AG04450 (cell line): ENCODE data around the gene CCDC134. TPM values are rescaled to one million over a fixed set of nuclear protein-coding genes. Genes with fewer than 3 reads are reported as not detected.

ENCODE experiments used
- CTCF ChIA-PET: fragments of 300-600, 350-600 bp; formaldehyde crosslinking; extraction: SDS; loops from one replicate; lab custom pipeline; 2022; ENCODE audit warnings: antibody characterized with exemption, inconsistent platforms; lab: Charles Lee
- POLR2A ChIA-PET: fragments of 350-600 bp; formaldehyde crosslinking; extraction: SDS; loops from one replicate; lab custom pipeline; 2021; ENCODE audit warnings: antibody characterized with exemption, inconsistent platforms; lab: Yijun Ruan, JAX
- DNase-seq: peaks from one replicate; pipeline ENCODE4 v3.0.0-alpha.2; 2011; ENCODE audit warnings: low read depth, low spot score
- H3K27ac ChIP-seq: one replicate; pipeline ENCODE4 v1.5.1; 2012; ENCODE audit warnings: low read depth, low read length, control low read depth
- H3K27me3 ChIP-seq: one replicate; pipeline ENCODE4 v1.6.0; 2012; ENCODE audit warnings: low read length; ENCODE audit not compliant: control insufficient read depth, insufficient read depth
- H3K4me3 ChIP-seq: 2 replicates; pipeline ENCODE4 v1.5.1; 2011; ENCODE audit warnings: mild to moderate bottlenecking, low read depth, low read length, control low read depth
- H3K9me3 ChIP-seq: 2 replicates; pipeline ENCODE4 v1.5.1; 2012; ENCODE audit warnings: low read length; ENCODE audit not compliant: control insufficient read depth, insufficient read depth
- CTCF ChIP-seq: IDR thresholded peaks from 2 replicates; pipeline ENCODE4 v1.5.1; 2011; ENCODE audit warnings: low read depth, low read length, control low read depth, inconsistent platforms
- polyA plus RNA-seq: library from polyadenylated mRNA; depleted of rRNA; stranded (reverse); fragments of >200 nt; gene quantifications from 2 replicates; pipeline ENCODE4 v1.2.3, GENCODE V29; 2011

Gene CCDC134
- polyA plus RNA-seq, 1 experiment: 2.6 TPM

DNA sequence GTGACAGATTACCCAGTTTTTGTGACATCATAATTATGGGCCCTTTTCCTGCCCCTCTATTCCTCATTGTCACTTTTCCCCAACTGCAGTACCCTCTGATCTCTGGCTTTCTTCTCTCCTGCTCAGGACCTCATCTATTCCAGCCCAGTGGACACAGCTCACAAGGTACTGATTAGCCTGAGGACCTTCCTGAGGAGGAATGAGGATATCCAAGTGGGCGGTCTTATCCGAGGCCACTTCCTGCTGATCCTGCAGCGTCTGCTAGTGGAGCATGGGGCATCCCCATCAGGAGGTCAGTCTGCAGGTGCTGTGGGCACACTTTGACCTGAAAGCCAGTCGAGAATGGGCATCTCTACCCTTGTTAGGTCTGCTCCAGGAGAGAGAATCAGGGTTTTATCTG is 24.5 kb upstream of the CCDC134 start:
- H3K4me3 ChIP-seq: no peak overlapping the region
- DNase-seq: no peak
- H3K27ac ChIP-seq: no peak overlapping the region
- no peak for TF ChIP-seq CTCF
- CTCF ChIA-PET: interaction anchor here (2.5 kb wide), 1 partner anchor 79 kb away, joined by 8 read pairs; no protein-coding TSS in a partner anchor
- peaks cover 11% of the 10 kb centered on the region for H3K27me3 ChIP-seq
- POLR2A ChIA-PET: no interaction called here
- no peaks in the 10 kb centered on the region for H3K9me3 ChIP-seq

DNA sequence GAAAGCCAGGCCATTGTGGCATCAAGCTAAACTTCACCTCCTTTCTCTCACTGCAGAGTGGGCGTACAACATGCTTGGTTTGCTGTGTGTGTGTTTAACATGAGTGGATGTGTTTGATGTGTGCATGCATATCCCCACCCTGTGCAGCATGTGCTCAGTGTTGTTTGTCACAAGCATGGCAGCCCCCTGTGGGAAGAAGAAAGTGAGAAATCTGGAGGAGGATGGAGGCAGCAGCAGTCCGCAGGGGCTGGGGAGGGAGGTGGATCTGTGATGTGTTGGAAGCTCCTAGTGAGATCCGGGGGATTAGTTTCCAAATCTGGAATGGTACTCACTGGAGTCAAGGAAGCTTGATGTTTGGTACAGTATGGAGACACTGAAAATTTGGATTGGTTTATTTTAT is 24.1 kb upstream of the CCDC134 start:
- POLR2A ChIA-PET: no interaction called here
- H3K27me3 ChIP-seq: peaks cover 11% of the 10 kb centered on the region
- DNase-seq: no peak
- CTCF ChIA-PET: interaction anchor here (2.5 kb wide), 1 partner anchor 79 kb away, joined by 8 read pairs; no protein-coding TSS in a partner anchor
- no peak overlapping the region for H3K4me3 ChIP-seq
- no peak for TF ChIP-seq CTCF
- no peaks in the 10 kb centered on the region for H3K9me3 ChIP-seq
- no peak overlapping the region for H3K27ac ChIP-seq

GRCh38 chr22:41777749-41778425 is 22.6 kb upstream of the CCDC134 start:
- no peaks in the 10 kb centered on the region for H3K9me3 ChIP-seq
- no peak overlapping the region for H3K4me3 ChIP-seq
- ChIA-PET POLR2A (no interaction called here), CTCF (no interaction called here)
- TF ChIP-seq CTCF: no peak
- peaks cover 8% of the 10 kb centered on the region for H3K27me3 ChIP-seq
- H3K27ac ChIP-seq: no peak overlapping the region
- no peak for DNase-seq

GRCh38 chr22:41779929-41780505 is 20.5 kb upstream of the CCDC134 start:
- no peak for DNase-seq
- CTCF ChIA-PET: interaction anchor here (3.1 kb wide), 1 partner anchor 33 kb away, joined by 9 read pairs; no protein-coding TSS in a partner anchor
- Histone ChIP-seq H3K27ac (no peak overlapping the region), H3K9me3 (no peaks in the 10 kb centered on the region), H3K27me3 (peaks cover 2% of the 10 kb centered on the region), H3K4me3 (no peak overlapping the region)
- POLR2A ChIA-PET: no interaction called here
- no peak for TF ChIP-seq CTCF
